Loucy (cell line): Measurements from ENCODE around the gene CCNB1.

Experiments
- H2AFZ ChIP-seq: fragments of 200-600 bp; sonication (generic); 2 replicates; pipeline ENCODE4 v1.6.0; 2016; ENCODE audit warnings: antibody characterized with exemption, mild to moderate bottlenecking, low read length, moderate library complexity
- H3F3A ChIP-seq: fragments of 200-600 bp; 2 replicates; pipeline ENCODE4 v1.6.0; 2016; ENCODE audit warnings: antibody characterized with exemption, low read depth, mild to moderate bottlenecking
- H3K27me3 ChIP-seq: fragments of 200-600 bp; sonication (generic); 2 replicates; pipeline ENCODE4 v1.6.1; 2014; ENCODE audit warnings: low read length, mild to moderate bottlenecking; ENCODE audit not compliant: insufficient read depth, poor library complexity, severe bottlenecking
- H3K36me3 ChIP-seq: fragments of 200-600 bp; sonication (generic); 2 replicates; pipeline ENCODE4 v1.6.1; 2016; ENCODE audit warnings: low read length; ENCODE audit not compliant: insufficient read depth
- H3K4me1 ChIP-seq: fragments of 200-600 bp; sonication (generic); 2 replicates; pipeline ENCODE4 v1.5.1; 2014; ENCODE audit warnings: low read length, mild to moderate bottlenecking; ENCODE audit not compliant: insufficient read depth, poor library complexity, severe bottlenecking
- H3K4me2 ChIP-seq: fragments of 200-600 bp; sonication (generic); 2 replicates; pipeline ENCODE4 v1.6.0; 2014; ENCODE audit warnings: antibody characterized with exemption, low read length, low read depth, mild to moderate bottlenecking; ENCODE audit not compliant: poor library complexity, severe bottlenecking
- H3K4me3 ChIP-seq: fragments of 200-600 bp; sonication (generic); 2 replicates; pipeline ENCODE4 v1.5.1; 2014; ENCODE audit warnings: low read length, mild to moderate bottlenecking, mixed read lengths; ENCODE audit not compliant: poor library complexity, severe bottlenecking
- H3K79me2 ChIP-seq: fragments of 200-600 bp; sonication (generic); 2 replicates; pipeline ENCODE4 v1.6.1; 2014; ENCODE audit warnings: low read length; ENCODE audit not compliant: insufficient read depth
- H3K9ac ChIP-seq: fragments of 200-600 bp; sonication (generic); 2 replicates; pipeline ENCODE4 v1.6.0; 2014; ENCODE audit warnings: mild to moderate bottlenecking, low read depth, low read length, moderate library complexity; ENCODE audit not compliant: poor library complexity, severe bottlenecking
- H3K9me2 ChIP-seq: fragments of 200-600 bp; sonication (generic); replicated peaks from 2 replicates; pipeline ENCODE4 v1.6.1; 2016; ENCODE audit warnings: low read depth, low read length, mixed read lengths
- H3K9me3 ChIP-seq: fragments of 200-600 bp; sonication (generic); 2 replicates; pipeline ENCODE4 v1.6.1; 2014; ENCODE audit warnings: mild to moderate bottlenecking, antibody characterized with exemption, low read length, low read depth; ENCODE audit not compliant: insufficient read depth
- H4K20me1 ChIP-seq: fragments of 200-600 bp; sonication (generic); 2 replicates; pipeline ENCODE4 v1.6.0; 2014; ENCODE audit warnings: antibody characterized with exemption, low read length, mild to moderate bottlenecking; ENCODE audit not compliant: insufficient read depth, poor library complexity, severe bottlenecking
- CTCF ChIP-seq: fragments of 200-600 bp; sonication (generic); conservative IDR thresholded peaks from 2 replicates; pipeline ENCODE4 v1.5.1; 2014; ENCODE audit warnings: mild to moderate bottlenecking, antibody characterized with exemption, low read length
- EZH2phosphoT487 ChIP-seq: fragments of 200-600 bp; IDR thresholded peaks from 2 replicates; pipeline ENCODE4 v1.6.1; 2018; ENCODE audit warnings: antibody characterized with exemption, mild to moderate bottlenecking, moderate library complexity, borderline replicate concordance

Gene CCNB1

DNA sequence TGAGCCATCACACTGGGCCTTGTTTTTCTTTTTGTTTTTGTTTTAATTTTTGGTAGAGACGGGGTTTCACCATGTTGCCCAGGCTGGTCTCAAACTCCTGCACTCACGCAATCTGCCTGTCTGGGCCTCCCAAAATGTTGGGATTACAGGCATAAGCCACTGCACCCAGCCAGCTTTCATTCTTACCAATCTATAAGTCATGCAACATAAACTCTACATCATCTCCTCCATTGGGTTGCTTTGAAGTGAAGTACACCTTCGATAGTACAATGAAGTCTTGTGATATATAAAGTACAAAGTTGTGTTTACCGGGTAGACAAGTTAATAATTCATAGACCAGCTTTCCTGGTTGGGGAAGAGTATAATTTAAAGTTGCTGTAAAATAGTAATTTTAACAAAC lies 58.9 kb downstream of the CCNB1 start:
- no peaks in the 10 kb centered on the region for H3K9me3 ChIP-seq
- no peaks in the 10 kb centered on the region for H3K79me2 ChIP-seq
- H3F3A ChIP-seq: no peaks in the 10 kb centered on the region
- H2AFZ ChIP-seq: no peak overlapping the region
- TF ChIP-seq CTCF: no peak
- TF ChIP-seq EZH2phosphoT487: no peak
- no peak overlapping the region for H3K4me2 ChIP-seq
- no peaks in the 10 kb centered on the region for H3K4me1 ChIP-seq
- no peak overlapping the region for H3K9ac ChIP-seq
- H3K27me3 ChIP-seq: no peaks in the 10 kb centered on the region
- H4K20me1 ChIP-seq: no peaks in the 10 kb centered on the region
- no peak overlapping the region for H3K4me3 ChIP-seq
- peaks cover 8% of the 10 kb centered on the region; the same call in 1 of the 2 replicates for H3K36me3 ChIP-seq
- H3K9me2 ChIP-seq: no peaks in the 10 kb centered on the region
